ENCODE data around the gene FRAT1.

Gene FRAT1

GRCh38 chr10:97323501-97323900 lies 4.4 kb downstream of the FRAT1 start:
- Histone ChIP-seq H3K4me3 (ENCODE audit: low read depth, low read length) (no peak overlapping the region), H3K27ac (no peak overlapping the region), H3K27me3 (ENCODE audit: insufficient read depth, low read depth, severe bottlenecking) (no peaks in the 10 kb centered on the region), H3K9me3 (ENCODE audit: severe bottlenecking) (no peaks in the 10 kb centered on the region), H3K36me3 (no peaks in the 10 kb centered on the region; the same call in 1 of the 2 replicates)
- TF ChIP-seq CTCF (IDR thresholded peaks at IDR 0.05; ENCODE audit: low read depth, low read length) = no peak
- no peak for DNase-seq

- H3K9me3 ChIP-seq (ENCODE audit: severe bottlenecking) = no peaks in the 10 kb centered on the region
- DNase-seq = no peak
- TF ChIP-seq CTCF (IDR thresholded peaks at IDR 0.05; ENCODE audit: low read depth, low read length) = no peak
- H3K36me3 ChIP-seq = no peaks in the 10 kb centered on the region; the same call in none of the 2 replicates
- no peaks in the 10 kb centered on the region for H3K27me3 ChIP-seq (ENCODE audit: insufficient read depth, low read depth, severe bottlenecking)
- no peak overlapping the region for H3K4me3 ChIP-seq (ENCODE audit: low read depth, low read length)
- no peak overlapping the region for H3K27ac ChIP-seq
Observed at GRCh38 chr10:97325754-97326153, 6.7 kb downstream of the FRAT1 start.

- Histone ChIP-seq H3K36me3 (peaks cover 4% of the 10 kb centered on the region), H3K27ac (no peak overlapping the region), H3K9me3 (ENCODE audit: severe bottlenecking) (no peaks in the 10 kb centered on the region), H3K4me3 (ENCODE audit: low read depth, low read length) (no peak overlapping the region), H3K27me3 (ENCODE audit: insufficient read depth, low read depth, severe bottlenecking) (no peaks in the 10 kb centered on the region)
- TF ChIP-seq CTCF (IDR thresholded peaks at IDR 0.05; ENCODE audit: low read depth, low read length) = no peak
- no peak for DNase-seq
Observed at GRCh38 chr10:97327348-97328294, 8.6 kb downstream of the FRAT1 start.

GRCh38 chr10:97328646-97329453 lies 9.8 kb downstream of the FRAT1 start:
- DNase-seq = no peak
- no peaks in the 10 kb centered on the region for H3K9me3 ChIP-seq (ENCODE audit: severe bottlenecking)
- no peak overlapping the region for H3K4me3 ChIP-seq (ENCODE audit: low read depth, low read length)
- peaks cover 4% of the 10 kb centered on the region for H3K36me3 ChIP-seq
- no peak for TF ChIP-seq CTCF (IDR thresholded peaks at IDR 0.05; ENCODE audit: low read depth, low read length)
- no peak overlapping the region for H3K27ac ChIP-seq
- H3K27me3 ChIP-seq (ENCODE audit: insufficient read depth, low read depth, severe bottlenecking) = no peaks in the 10 kb centered on the region

- no peak overlapping the region for H3K27ac ChIP-seq
Observed at GRCh38 chr10:97329766-97330165, 10.7 kb downstream of the FRAT1 start.

More at GRCh38 chr10:97329766-97330165, 10.7 kb downstream of the FRAT1 start:
- Histone ChIP-seq H3K36me3 (peaks cover 4% of the 10 kb centered on the region), H3K27me3 (ENCODE audit: insufficient read depth, low read depth, severe bottlenecking) (no peaks in the 10 kb centered on the region), H3K4me3 (ENCODE audit: low read depth, low read length) (no peak overlapping the region), H3K9me3 (ENCODE audit: severe bottlenecking) (no peaks in the 10 kb centered on the region)
- no peak for DNase-seq
- no peak for TF ChIP-seq CTCF (IDR thresholded peaks at IDR 0.05; ENCODE audit: low read depth, low read length)
